ENCODE measurements around the gene PALB2. TPM values are rescaled to one million over a fixed set of nuclear protein-coding genes. Genes with fewer than 3 reads are reported as not detected.

Gene PALB2
- total RNA-seq, 1 experiment from 2014 or later: 40.3 TPM

GRCh38 chr16:23581764-23582163 is 59.3 kb downstream of the PALB2 start:
- Histone ChIP-seq H3K18ac (ENCODE audit: insufficient read length, low read depth, low read length) (no peak overlapping the region), H3T11ph (ENCODE audit: low read length) (no peak overlapping the region), H3K23me2 (ENCODE audit: insufficient read length, low read depth, low read length, poor library complexity, severe bottlenecking) (peaks cover 3% of the 10 kb centered on the region), H4K20me1 (ENCODE audit: control insufficient read depth, insufficient read depth, insufficient read length) (no peaks in the 10 kb centered on the region), H2BK15ac (ENCODE audit: low read depth, low read length) (no peak overlapping the region), H3K27ac (ENCODE audit: insufficient read length, low read depth, low read length) (no peak overlapping the region), H3K23ac (ENCODE audit: insufficient read length, low read depth, low read length) (no peak overlapping the region), H3K79me2 (ENCODE audit: insufficient read depth, low read length) (no peaks in the 10 kb centered on the region), H2AK5ac (ENCODE audit: insufficient read length, low read length) (no peak overlapping the region), H3K9ac (ENCODE audit: extremely low read depth, insufficient read length, low read length) (no peak overlapping the region), H2BK12ac (ENCODE audit: insufficient read length, low read depth, low read length) (no peak overlapping the region), H3K14ac (ENCODE audit: insufficient read depth, low read length) (no peak overlapping the region), H3K79me1 (ENCODE audit: insufficient read depth, low read depth, low read length, poor library complexity, severe bottlenecking) (no peaks in the 10 kb centered on the region), H2AFZ (ENCODE audit: low read length) (no peak overlapping the region), H4K91ac (ENCODE audit: insufficient read length, low read depth, low read length) (no peak overlapping the region), H3K27me3 (ENCODE audit: insufficient read depth, low read length) (no peaks in the 10 kb centered on the region), H4K8ac (replicated peaks; ENCODE audit: insufficient read length, low read depth, low read length) (no peak overlapping the region), H3K56ac (ENCODE audit: insufficient read length, low read depth, low read length) (no peak overlapping the region), H4K5ac (ENCODE audit: insufficient read length, low read depth, low read length) (no peak overlapping the region), H3K4me2 (ENCODE audit: insufficient read depth, insufficient read length, low read length) (no peak overlapping the region), H2BK120ac (ENCODE audit: low read depth, low read length, poor library complexity, severe bottlenecking) (no peak overlapping the region), H3K4ac (ENCODE audit: low read depth, low read length) (no peak overlapping the region), H3K4me1 (ENCODE audit: insufficient read depth, low read length) (no peaks in the 10 kb centered on the region), H2BK20ac (ENCODE audit: low read depth, low read length, poor library complexity, severe bottlenecking) (no peak overlapping the region), H2BK5ac (ENCODE audit: insufficient read length, low read length) (no peak overlapping the region), H3K9me3 (ENCODE audit: control insufficient read depth, low read depth, low read length) (no peaks in the 10 kb centered on the region)
- no peak overlapping the region for H3K4me3 Mint-ChIP-seq
- peaks cover 19 to 71% (median 62%) of the 10 kb centered on the region in 3 experiments for H3K36me3 Mint-ChIP-seq (ENCODE audit: insufficient read depth in 1 of 3, low read depth in 3 of 3)
- no peaks in the 10 kb centered on the region; the same call in 1 of the 2 replicates for H3K27me3 Mint-ChIP-seq (ENCODE audit: low read depth)
- no peaks in the 10 kb centered on the region for H3K4me1 Mint-ChIP-seq
- no peak for TF ChIP-seq CTCF (conservative IDR thresholded peaks at IDR 0.05)
- H3K27ac Mint-ChIP-seq: no peak overlapping the region
- peaks cover 0 to 1% of the 10 kb centered on the region in 2 experiments; a peak in 1 of 5 replicates for H3K9me3 Mint-ChIP-seq
- DNase-seq: no peak
